ENCODE results near the gene EDNRA.

Gene EDNRA

DNA sequence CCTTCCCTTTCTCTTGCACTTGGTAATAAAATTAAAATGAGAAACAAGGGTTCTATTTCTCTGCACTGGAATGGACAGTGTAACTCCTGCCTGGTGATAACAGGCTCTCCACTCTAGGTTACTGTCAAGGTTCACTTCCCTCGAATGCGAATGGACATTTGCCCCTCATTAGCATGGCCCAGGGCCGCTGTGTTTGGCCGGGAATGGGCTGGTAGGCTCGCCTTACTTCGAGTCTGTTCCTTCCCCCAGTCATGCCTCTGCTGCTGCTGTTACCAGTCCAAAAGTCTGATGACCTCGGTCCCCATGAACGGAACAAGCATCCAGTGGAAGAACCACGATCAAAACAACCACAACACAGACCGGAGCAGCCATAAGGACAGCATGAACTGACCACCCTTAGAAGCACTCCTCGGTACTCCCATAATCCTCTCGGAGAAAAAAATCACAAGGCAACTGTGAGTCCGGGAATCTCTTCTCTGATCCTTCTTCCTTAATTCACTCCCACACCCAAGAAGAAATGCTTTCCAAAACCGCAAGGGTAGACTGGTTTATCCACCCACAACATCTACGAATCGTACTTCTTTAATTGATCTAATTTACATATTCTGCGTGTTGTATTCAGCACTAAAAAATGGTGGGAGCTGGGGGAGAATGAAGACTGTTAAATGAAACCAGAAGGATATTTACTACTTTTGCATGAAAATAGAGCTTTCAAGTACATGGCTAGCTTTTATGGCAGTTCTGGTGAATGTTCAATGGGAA lies 61.5 kb downstream of the EDNRA start:
- DNase-seq: no peak

DNA sequence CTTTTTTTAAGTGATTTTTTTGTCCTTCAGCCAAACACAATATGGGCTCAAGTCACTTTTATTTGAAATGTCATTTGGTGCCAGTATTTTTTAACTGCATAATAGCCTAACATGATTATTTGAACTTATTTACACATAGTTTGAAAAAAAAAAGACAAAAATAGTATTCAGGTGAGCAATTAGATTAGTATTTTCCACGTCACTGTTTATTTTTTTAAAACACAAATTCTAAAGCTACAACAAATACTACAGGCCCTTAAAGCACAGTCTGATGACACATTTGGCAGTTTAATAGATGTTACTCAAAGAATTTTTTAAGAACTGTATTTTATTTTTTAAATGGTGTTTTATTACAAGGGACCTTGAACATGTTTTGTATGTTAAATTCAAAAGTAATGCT lies 62.1 kb downstream of the EDNRA start:
- no peak for DNase-seq

GRCh38 chr4:147546349-147546748 lies 65.5 kb downstream of the EDNRA start:
- no peak for DNase-seq

DNA sequence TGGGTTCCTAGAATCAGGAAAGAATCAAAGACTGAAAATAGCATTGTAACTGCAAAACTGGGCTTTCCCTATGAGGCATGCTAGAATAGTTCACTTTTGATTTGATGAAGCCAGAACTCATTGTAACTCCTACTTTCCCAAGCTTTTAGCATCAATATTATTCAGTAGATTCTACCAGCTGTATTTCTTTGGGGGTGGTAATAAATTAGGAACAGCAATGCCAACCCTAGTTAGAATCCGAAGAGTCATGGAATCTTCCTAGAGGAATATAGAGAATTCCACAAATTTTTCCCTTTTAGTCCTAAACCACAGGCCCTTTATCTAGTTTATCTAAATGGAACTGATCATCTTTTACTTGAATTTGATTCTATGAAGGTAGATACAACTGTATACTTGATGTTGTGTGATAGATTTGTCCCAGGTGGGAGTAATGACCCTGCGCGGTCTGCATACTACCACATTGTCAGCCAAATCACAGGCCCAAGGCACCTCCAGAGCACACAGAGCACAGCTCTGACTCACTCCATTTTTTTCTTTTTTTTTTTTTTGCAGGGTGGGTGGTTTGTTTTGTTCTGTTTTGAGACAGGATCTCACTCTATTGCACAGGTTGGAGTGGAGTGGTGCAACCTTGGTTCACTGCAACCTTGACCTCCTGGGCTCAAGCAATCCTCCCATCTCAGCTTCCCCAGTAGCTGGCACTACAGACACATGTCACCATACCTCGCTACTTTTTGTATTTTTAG lies 66.6 kb downstream of the EDNRA start:
- no peak for DNase-seq

GRCh38 chr4:147548256-147548655 lies 67.4 kb downstream of the EDNRA start:
- DNase-seq: no peak

- DNase-seq: no peak
These were observed 69.8 kb downstream of the EDNRA start for GRCh38 chr4:147550626-147551246.

- DNase-seq: no peak
These were observed 79.7 kb downstream of the EDNRA start for GRCh38 chr4:147560625-147561024.

DNA sequence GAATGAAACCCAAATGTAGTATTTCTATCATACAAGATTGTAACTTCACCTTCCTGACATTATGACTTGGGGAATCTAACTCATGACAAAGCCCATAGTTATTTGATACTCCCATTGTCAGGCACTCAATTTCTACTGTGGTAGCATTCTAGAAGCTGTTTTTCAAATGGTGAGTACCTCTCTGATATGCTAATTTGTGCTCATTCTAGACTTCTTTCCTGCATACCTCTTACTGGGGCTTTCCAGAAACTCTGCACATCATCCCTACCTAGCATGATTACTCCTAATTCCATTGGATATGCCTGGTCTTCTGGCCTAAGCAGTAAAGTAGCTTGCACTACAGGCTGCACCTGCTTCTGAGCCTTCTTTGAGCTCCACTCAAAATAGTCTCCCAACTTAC lies 85.9 kb downstream of the EDNRA start:
- DNase-seq: no peak

- DNase-seq: no peak
These were observed 86.4 kb downstream of the EDNRA start for GRCh38 chr4:147567276-147567675.

DNA sequence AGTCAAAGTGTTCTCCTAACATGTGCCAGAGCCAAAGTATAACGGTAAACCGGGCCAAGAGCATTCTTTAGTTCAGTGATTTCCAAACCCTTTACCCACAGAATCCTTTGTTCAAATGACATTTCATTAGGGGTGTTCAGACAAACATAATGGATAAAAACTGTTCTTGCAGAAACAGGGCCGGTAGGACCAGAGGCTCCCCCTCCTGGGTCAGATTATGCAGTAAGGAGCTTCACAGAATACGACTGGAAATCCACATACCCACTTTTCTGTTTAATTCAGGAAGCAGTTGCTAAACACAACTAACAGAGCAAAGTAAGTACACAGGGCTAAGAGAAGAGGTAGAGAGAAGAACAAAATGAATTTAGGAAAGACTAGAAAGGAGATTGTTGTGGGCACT lies 89.7 kb downstream of the EDNRA start:
- DNase-seq: no peak

- DNase-seq: no peak
These were observed 90.3 kb downstream of the EDNRA start for GRCh38 chr4:147571036-147571770.

- no peak for DNase-seq
These were observed 95.2 kb downstream of the EDNRA start for GRCh38 chr4:147576084-147576483.

DNA sequence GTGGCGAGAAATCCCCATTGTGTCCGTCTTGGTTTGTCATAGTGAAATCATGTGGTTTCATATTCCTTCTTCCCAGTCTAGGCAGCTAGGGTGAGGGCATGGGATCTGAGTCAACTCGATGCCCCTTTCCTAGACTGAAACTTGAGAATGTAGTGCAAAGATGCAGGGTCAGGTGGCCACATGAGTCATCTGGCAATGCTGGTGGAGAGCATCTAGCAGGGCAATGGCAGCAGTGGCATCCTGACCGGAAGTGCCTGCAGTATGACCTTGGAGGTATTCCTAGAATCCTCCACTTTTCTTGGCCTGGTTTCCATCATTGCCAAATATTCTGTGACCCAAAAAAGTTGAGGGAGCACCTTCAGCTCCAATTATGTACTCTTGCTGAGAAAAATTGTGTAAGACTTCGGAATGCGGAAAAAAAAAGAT lies 97.2 kb downstream of the EDNRA start:
- DNase-seq: no peak

- DNase-seq: no peak
These were observed 97.7 kb downstream of the EDNRA start for GRCh38 chr4:147578593-147578992.

- DNase-seq: no peak
These were observed 99.5 kb downstream of the EDNRA start for GRCh38 chr4:147580396-147580795.

DNA sequence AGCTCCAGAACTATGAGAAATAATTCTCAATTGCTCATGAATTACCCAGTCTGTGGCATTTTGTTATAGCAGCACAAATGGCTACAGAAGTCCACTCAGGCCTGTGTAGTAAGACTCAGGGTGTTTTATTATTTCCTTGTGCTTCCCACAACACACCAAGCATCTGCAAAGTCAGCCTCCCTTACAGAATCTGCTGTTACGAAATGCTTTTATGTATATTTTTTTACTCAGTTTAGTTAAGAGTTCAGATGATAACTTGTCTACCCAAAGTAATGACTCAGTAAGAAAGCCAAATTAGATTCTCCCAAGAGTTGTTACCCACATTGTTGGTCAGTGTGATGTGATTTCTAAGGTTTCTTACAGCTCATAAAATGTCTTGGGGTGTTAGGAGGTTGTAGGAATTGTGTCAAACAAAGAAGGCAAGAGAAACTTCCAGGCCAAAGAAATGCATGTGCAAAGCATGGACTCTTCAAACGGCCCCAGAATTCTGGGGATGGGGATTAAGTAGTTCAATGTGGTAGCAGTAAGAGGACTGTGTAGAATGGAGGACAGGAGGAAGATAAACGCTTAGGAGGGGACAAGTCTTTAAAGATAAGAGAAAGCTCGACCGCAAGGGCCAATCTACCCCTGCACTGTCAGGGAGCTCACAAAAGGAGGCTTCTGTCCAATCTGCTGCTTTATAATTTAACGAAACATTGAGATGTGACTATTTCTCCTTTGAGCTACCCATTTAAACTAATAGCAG lies 100.9 kb downstream of the EDNRA start:
- DNase-seq: no peak

DNA sequence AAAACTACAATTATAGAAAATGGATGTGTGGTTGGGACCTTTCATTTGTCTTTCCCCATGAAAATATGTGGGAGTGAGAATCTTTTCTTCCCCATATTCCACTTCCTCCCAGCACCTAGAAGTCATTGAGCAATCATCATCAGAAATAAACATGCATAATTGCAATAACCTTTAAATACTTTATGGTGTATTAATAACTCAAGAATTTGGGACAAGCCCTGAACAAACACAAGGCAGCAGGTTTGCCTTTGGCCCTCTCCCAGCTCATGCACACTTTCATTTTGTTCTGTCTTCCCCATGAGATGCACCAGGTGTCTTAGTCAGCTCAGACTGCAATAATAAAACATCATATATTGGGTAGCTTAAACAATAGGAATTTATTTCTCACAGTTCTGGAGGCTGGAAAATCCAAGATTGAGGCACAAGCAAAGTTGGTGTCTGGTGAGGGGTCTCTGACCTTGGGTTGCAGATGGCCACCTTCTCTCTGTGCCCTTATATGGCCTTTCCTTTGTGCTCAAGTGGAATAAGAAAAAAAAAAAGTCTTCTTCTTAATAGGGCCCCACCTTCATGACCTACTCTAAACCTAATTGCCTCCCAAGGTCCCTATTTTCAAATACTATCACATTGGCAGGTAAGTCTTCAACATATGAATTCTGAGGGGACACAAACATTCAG lies 101.6 kb downstream of the EDNRA start:
- DNase-seq: no peak

- DNase-seq: no peak
These were observed 103.0 kb downstream of the EDNRA start for GRCh38 chr4:147583876-147584275.

DNA sequence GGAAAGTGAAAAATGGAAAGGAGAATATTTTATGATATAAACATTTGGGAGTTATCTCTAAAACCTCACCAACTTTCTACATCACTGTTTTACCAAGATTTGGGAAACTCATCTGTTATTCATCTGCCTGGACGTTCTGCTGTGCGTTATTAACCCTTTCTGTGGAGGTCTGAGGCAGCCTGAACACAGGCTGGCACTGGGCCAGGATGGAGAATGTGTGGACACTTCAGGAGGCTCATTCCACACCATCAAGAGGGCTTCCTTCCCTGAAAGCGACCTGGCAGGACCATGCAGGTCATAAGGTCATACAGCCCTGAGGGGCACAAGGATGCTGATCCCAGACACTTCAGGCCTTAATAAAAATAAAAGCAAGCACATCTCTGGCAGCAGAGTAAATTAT lies 105.1 kb downstream of the EDNRA start:
- DNase-seq: no peak

GRCh38 chr4:147586637-147587036 lies 105.7 kb downstream of the EDNRA start:
- no peak for DNase-seq

DNA sequence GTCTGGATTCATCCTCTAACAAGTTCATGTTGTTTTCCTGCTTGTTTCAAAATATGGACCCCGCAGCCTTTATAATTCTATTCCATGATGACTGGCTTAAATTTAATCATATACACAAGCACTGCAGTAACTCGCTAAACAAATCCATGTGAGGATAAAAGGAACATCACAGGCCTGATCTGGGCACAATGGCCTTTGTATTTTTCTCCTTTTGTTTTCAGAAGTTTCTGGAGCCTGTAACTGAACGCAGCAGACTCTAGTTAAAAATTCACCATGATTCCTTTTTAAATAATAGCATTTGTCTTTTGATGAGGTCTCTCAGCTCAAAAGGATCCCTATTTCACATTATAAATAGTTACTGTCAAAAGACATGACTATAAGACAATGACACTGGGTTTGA lies 106.1 kb downstream of the EDNRA start:
- DNase-seq: no peak

- DNase-seq: no peak
These were observed 108.7 kb downstream of the EDNRA start for GRCh38 chr4:147589586-147589985.

All from activated gamma-delta T cell treated with Interleukin-2 at 50 U/mL for 16 hours (primary cell).